COLO829 (cell line): ENCODE data around the gene TNIK.

Experiments
- DNase-seq: peaks from one replicate; pipeline ENCODE4 v3.0.0; 2012; ENCODE audit warnings: low spot score

Gene TNIK

GRCh38 chr3:171028025-171028778 lies 432.0 kb downstream of the TNIK start:
- no peak for DNase-seq

- DNase-seq = no peak
Observed at GRCh38 chr3:171026597-171027293, 433.5 kb downstream of the TNIK start, which contains the start of gene SLC2A2. Gene SLC2A2 (minus strand): TSS chr3:171026720. CDS start chr3:171026670, 50 bp downstream.

- DNase-seq = no peak
Observed at GRCh38 chr3:171023566-171023965, 436.6 kb downstream of the TNIK start.

GRCh38 chr3:171021377-171021776 lies 438.8 kb downstream of the TNIK start:
- DNase-seq = no peak

GRCh38 chr3:171018156-171018935 lies 441.9 kb downstream of the TNIK start:
- no peak for DNase-seq

- DNase-seq = no peak
Observed at GRCh38 chr3:171013822-171014748, 446.1 kb downstream of the TNIK start.

GRCh38 chr3:171011873-171012336 lies 448.3 kb downstream of the TNIK start:
- DNase-seq = no peak
